GM19035 (cell line): Measurements from ENCODE around the gene SLC48A1.

ENCODE experiments used
- ATAC-seq: cut with Tn5 transposase; IDR thresholded peaks from one replicate; pipeline ENCODE4 v1.9.1; 2021; ENCODE audit not compliant: unreplicated experiment

The SLC48A1 gene

GRCh38 chr12:47744005-47744651 is 28.9 kb upstream of the SLC48A1 start:
- ATAC-seq, result no peak

- ATAC-seq, result no peak
These were observed 28.1 kb upstream of the SLC48A1 start for GRCh38 chr12:47744778-47745436.

DNA sequence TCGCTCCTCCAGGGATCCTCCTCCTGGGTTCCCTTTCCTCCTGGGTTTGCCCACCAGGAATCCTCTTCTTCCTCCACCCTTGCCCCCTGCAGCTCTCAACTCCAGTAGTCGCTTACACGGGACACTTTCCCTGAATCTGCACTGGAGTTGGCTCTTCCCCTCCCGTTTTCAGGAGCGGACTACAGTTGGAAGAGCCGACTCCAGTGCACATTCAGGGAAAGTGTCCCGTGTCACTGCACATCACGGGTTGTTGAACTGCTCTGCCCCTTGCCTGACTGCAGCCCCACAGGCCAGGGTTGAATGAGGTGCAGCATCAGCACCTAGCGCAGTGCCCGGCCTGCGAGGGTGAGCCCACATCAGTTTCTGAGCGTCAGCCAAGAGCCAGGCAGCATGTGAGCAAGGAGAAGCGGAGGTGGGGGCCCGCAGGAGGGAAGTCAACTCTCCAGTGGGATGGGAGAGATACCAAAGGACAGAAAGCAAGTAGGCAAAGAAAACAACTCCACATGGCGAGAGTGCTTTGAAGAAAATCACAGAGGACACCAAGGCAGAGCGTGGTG is 27.5 kb upstream of the SLC48A1 start:
- no peak for ATAC-seq

DNA sequence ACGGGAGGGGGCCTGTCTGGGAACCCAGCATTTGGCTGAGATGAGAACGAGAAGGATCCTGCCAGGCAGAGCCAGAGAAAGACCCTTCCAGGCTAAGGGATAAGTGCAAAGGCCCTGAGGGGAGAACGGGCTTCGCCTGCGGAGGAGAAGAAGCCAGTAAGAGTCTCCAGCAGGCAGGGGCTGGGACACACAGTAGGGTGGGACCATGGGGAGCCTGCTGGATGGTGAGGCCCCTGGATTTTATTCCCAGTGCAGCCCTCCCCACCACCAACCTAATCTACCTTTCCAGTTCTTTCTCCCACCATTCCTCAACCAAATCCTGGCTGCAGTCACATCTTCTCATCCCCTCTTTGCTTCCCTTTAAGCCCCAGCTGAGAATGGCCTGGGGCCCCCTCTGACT is 27.0 kb upstream of the SLC48A1 start:
- ATAC-seq, result no peak

DNA sequence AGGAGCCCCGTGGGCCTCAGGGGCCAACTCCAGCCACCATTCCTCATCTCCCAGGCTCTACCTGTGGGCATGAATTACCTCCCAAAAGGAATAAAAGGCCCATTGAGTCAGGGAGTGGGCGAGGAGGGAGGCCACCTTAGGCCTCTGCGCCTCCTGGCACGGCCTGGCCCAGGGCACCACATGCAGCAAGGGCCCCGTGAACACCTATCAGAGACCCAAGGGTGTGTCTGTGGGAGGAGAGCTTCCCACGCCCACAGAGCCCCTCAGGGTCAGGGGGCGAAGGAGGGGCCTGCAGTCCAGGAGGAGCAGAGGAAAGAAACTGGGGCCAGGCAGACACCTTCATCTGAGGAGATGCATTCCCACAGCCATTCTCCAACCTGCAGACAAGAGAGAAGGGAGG is 26.5 kb upstream of the SLC48A1 start:
- no peak for ATAC-seq

DNA sequence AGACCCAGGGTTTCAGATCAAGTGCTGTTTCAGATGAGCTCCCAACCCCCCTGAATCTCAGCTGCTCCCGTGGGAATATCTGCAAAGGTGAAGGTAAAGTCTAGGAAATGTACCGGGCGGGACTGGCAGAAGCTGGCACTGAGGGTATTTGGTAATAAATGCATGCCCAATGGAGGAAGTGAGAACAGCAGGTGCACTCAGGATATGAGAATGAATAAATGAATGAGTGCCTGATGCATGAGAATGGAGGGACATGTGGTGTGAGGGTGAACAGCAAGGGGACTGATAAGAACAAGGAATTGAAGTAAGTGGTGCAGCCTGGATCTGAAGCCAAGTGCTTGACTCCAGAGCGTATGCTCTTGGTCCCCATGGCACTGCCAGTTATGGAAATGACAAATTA is 25.9 kb upstream of the SLC48A1 start:
- ATAC-seq, result no peak

DNA sequence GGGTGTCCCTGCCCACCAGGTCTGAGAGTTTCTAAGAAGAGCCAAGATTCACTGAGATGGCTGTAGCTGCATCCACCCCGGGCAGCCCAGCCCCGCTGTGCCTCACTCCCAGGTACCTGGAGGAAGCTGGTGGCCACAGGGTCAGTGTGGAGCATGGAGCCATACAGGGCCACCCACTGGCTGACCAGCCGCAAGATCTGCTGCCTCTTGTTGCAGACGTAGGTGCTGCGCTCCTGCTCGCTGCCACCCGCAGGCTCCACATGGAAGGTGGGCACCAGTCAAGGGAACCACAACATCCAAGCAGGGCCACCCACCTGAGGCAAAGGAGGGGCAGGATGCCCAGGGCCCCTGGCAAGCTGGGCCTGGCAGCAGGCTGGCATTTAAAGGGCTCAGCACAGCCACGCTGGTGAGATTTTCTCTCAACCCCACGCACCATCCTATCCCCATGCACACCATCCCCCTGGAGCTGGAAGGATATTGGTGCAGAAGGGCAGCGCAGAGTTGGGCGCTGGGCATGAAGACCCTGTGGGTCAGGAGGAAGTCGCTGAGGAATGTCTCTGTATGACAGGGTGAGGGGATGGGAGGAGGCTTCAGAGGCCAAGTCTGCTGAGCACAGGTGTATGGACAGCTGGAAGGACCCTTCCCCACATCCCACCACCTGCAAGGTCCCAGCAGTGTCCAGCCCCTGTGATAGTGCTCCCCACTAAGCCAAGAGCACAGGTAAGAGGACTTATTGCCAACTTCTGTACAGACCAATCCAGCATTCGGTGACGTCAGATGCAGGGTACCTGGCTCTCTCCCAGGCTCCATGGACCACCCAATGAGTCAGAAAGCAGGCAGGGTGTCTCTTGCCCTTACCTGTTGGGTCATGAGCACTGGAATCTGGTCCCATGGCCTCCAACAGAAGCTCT is 25.2 kb upstream of the SLC48A1 start:
- no peak for ATAC-seq

DNA sequence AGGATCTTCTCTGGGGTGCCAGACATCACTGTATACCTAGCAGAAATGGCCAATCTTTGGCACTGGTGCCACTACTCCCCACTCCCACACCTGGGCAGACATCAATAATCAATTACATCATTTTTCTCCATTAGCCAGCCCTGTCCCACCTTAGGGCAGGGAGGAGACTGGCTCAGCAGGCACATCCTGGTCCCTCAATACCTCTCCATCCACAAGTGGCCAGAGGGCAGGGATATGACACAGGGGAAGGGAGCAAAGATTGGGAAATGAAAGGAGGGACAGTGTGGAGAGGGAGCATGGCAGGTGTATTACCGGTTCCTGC is 24.6 kb upstream of the SLC48A1 start:
- ATAC-seq, result no peak

DNA sequence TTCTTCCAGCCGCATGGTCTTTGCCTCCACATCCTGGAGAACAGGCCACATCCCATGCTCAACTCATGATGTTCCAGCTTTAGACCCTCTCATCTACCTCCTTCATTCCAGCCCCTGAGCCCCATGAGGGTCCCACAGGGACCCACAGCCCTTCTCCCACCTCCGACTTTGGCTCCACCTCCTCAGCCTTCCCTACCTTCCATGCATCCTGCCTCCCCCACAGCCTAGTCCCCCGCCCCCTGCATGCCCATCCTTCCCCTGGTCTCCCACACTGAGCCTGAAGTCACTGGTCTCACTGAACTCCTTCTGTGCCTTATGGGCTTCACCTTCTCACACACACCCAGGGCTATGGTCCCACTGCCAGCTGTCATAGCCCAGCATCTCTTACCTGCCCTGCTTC is 24.1 kb upstream of the SLC48A1 start:
- no peak for ATAC-seq

GRCh38 chr12:47750229-47750798 is 22.7 kb upstream of the SLC48A1 start:
- no peak for ATAC-seq

- ATAC-seq, result no peak
These were observed 22.0 kb upstream of the SLC48A1 start for GRCh38 chr12:47750916-47751470.

DNA sequence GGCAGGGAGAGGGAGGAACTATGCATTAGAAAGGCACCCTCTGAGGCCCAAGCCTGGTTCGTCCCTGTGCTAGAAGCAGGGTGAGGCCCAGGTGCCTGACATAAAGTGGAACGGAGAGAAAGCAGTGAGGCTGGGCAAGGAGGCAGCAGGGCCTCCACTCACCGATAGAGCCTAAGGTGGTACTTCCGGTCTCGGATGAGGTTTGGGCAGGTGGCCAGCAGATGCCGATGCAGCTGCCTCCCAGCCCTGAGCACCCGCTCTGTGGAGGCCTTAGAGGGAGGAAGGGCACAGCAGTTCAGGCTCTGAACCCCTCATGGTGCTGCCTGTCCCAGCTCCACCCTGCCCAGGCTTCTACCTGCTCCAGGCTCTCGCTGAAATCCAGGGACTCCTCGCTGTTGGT is 21.5 kb upstream of the SLC48A1 start:
- no peak for ATAC-seq

- no peak for ATAC-seq
These were observed 20.9 kb upstream of the SLC48A1 start for GRCh38 chr12:47752121-47752520.

DNA sequence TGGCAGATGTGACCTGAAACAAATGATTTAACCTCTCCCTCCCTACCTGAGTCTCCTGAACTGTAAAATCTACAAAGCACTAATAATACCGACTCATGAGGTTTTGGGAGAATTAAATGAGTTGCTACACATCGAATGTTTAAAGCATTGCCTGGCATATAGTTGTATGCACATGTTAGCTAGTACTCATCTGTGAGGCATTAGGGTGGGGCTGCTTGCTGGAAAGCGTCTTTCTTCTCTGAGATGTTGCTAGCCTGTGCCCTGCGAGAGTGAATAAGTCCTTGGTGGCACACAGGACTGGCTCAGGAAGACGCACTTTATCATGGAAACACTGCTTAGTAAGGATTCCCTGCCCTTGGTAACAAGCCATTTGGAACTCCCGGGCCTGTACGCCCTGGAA is 20.5 kb upstream of the SLC48A1 start:
- ATAC-seq, result no peak

DNA sequence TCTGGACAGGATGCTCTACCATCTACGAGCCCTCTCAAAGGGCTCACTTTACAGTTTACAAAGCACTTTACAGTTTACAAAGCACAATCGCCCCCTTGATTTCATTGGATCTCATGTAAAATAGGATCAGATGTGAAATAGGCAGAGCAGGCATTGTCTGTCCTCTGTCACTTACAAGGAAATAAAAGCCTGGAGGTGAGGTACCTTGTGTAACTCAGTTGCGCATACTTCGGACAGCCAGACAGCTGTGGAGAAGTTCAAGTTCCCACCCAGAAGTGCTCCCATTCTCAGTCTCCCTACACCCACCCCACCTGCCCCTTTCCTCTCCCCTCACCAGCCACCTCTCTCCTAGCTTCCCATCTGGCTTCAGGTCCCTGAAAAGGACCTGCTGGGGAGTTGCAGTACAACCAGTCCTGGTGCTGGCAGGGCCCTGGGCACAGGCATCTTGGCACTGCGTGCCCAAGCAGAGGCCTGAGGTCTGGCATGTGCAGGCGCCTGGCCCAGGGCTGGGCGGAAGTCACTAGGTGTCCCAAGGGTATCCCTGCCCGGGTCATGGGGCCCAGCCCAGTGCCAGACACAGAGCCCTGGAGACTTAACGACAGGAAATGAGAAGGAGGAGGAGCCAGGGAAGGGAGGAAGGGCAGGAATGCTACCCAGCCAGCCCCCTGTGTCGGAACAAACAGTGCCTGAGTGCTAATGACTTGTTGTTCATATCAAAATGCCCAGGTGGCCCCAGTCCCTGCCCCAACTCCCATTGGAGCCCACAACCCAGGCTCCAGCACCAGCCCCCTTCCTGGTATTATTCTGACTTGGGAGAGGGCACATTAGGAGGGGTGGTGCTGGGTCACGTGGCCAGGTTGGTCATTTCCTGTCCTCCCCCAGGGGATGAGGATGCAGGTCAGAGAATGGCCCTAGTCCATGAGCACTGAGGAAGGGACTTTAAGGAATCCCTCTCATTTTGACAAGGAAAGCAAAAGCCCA is 19.7 kb upstream of the SLC48A1 start:
- ATAC-seq, result no peak

DNA sequence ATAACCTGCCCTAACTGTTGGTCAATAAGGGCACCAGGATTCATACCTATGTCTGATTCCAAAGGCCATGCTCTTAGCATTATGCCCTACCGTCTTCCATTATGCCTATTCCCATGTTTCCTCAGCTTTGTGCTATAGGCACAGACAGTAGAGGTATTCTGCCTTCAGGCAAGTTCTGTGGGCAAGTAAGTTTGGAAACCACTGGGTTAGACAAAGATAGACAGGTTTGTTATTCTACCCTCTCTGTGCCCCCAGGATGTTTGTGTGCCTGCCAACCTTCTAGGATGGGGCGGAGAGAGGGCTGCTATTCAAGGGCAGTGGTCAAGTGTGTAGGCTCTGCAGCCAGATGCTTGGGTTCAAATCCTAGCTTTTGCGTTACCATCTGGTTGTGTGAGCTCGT is 18.9 kb upstream of the SLC48A1 start:
- no peak for ATAC-seq

GRCh38 chr12:47754881-47755280 is 18.2 kb upstream of the SLC48A1 start:
- ATAC-seq, result peak; percentile 13

DNA sequence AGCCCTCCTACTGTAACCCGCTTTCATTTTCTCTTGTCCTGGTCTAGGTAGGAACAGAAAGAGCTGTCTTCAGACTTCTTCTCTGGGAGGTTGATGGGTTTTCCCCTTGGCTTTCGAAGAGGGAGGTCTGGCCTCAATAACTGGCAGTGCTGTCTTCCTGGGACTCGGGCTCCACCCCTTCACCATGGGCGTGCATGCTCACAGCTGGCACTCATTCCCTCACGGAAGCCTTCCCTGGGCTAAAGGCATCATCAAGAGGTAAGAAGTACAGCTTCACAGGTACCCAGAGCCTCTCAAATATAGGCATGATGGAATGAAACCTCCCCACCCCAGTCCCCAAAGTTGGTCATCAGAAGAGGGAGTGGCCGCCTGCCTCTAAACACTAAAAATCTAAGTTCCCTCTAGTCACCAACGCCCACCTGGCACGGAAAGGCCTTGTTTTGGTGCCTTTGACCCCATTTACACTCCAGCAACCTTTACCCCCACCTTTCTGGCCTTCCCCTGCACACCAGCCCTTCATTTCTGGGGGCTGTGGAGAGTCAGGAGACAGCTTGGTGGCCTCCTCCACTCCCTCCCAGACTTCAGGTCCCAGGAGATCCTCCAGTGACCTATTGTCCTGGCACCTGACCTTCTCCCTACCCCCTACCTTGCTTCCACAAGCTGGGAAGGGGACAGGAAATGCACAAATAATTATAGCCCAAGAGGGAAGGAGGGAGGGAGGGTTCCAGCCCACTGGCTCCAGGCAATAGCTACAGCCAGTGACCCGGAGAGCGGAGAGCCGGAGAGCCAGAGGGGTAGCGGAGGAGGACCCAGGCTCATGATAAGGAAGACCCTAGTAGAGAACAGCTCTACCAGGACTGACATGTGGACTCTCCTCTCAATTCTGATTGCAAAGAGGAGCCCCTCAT is 17.1 kb upstream of the SLC48A1 start:
- ATAC-seq, result peak; percentile 71

DNA sequence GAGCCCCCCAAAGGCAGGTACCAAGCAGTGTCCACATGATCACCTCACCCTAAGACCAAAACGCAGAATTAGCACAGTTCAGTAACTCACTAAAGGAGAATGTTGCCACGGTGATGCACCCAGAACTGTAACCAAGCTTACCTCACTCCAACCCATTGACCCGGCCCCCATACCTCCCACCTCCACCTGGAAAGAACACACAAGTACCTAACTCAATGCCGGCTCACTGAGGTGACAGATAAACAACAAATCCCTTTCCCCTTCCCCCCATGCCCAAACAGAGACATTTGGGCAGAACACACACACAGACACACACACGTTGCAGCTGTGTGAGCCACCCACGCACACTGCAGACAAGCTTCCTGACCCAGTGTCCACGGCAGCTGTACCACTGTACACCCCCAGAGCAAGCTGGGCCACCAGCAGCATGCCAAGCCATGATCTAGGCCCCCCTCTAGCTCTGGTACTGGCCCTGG is 15.6 kb upstream of the SLC48A1 start:
- ATAC-seq, result no peak
